MCF 10A (cell line): ENCODE measurements around the gene RDH5. TPM values are rescaled to one million over a fixed set of nuclear protein-coding genes. Genes with fewer than 3 reads are reported as not detected.

Source experiments
- BruUV-seq: library from RNA; stranded (reverse); fragments of 400-500 nt; replicated peaks from 2 replicates; lab custom pipeline; 2021; lab: Mats Ljungman, UMichigan
- CTCF ChIA-PET: fragments of 300-600 bp; sonication (Branson Sonifier 250); formaldehyde crosslinking; extraction: SDS; loops from one replicate; lab custom pipeline; 2021; ENCODE audit warnings: antibody characterized with exemption, inconsistent platforms; lab: Yijun Ruan, JAX
- POLR2A ChIA-PET: fragments of 300-600, 350-650 bp; sonication (Branson Sonifier 250); formaldehyde crosslinking; extraction: SDS; loops from one replicate; lab custom pipeline; 2020; ENCODE audit warnings: antibody characterized with exemption, inconsistent platforms; lab: Yijun Ruan, JAX
- DNase-seq: peaks from one replicate; pipeline ENCODE4 v3.0.0-alpha.2; 2018; ENCODE audit not compliant: unreplicated experiment
- H3K27ac Mint-ChIP-seq: one replicate; pipeline ENCODE4 v1.8.0; 2022; ENCODE audit warnings: mild to moderate bottlenecking, low read depth, mixed read lengths; ENCODE audit not compliant: unreplicated experiment
- H3K27me3 Mint-ChIP-seq: one replicate; pipeline ENCODE4 v1.8.0; 2022; ENCODE audit warnings: mixed read lengths; ENCODE audit not compliant: insufficient read depth, unreplicated experiment
- H3K36me3 Mint-ChIP-seq: one replicate; pipeline ENCODE4 v1.8.0; 2022; ENCODE audit warnings: mild to moderate bottlenecking, moderate library complexity, mixed read lengths; ENCODE audit not compliant: insufficient read depth, unreplicated experiment
- H3K4me1 Mint-ChIP-seq: one replicate; pipeline ENCODE4 v1.8.0; 2022; ENCODE audit warnings: mixed read lengths; ENCODE audit not compliant: insufficient read depth, unreplicated experiment
- H3K4me3 Mint-ChIP-seq: one replicate; pipeline ENCODE4 v1.8.0; 2022; ENCODE audit warnings: mild to moderate bottlenecking, moderate library complexity, mixed read lengths; ENCODE audit not compliant: unreplicated experiment
- H3K9me3 Mint-ChIP-seq: one replicate; pipeline ENCODE4 v1.8.0; 2022; ENCODE audit warnings: mixed read lengths; ENCODE audit not compliant: unreplicated experiment
- CTCF ChIP-seq: fragments of 200-600 bp; IDR thresholded peaks from one replicate; pipeline ENCODE4 v1.8.0; 2022; ENCODE audit warnings: antibody characterized with exemption, mild to moderate bottlenecking; ENCODE audit not compliant: unreplicated experiment
- intact Hi-C: fragments of 100-400 bp; cut with micrococcal nuclease; formaldehyde crosslinking; loops from 2 replicates; pipeline ENCODE4 v1.14.1; 2022
- total RNA-seq: library from RNA; stranded (reverse); gene quantifications from 2 replicates; pipeline ENCODE4 v1.2.3, GENCODE V29; 2022

RDH5 gene
- total RNA-seq, 1 experiment from 2014 or later = 2.5 TPM

GRCh38 chr12:55696141-55696540 lies 24.1 kb upstream of the RDH5 start:
- CTCF ChIA-PET = interaction anchor here (0.5 to 1.6 kb wide), 3 partner anchors 14 to 371 kb away, joined by 3 read pairs; a partner anchor contains a TSS
- no peak for TF ChIP-seq CTCF
- POLR2A ChIA-PET = no interaction called here
- H3K27me3 Mint-ChIP-seq = peaks cover 26% of the 10 kb centered on the region
- H3K4me1 Mint-ChIP-seq = peaks cover 7% of the 10 kb centered on the region
- intact Hi-C loops = no loop called here
- no peak overlapping the region for H3K4me3 Mint-ChIP-seq
- H3K27ac Mint-ChIP-seq = no peak overlapping the region
- no peaks in the 10 kb centered on the region for H3K36me3 Mint-ChIP-seq
- no TSS peak for BruUV-seq
- no peaks in the 10 kb centered on the region for H3K9me3 Mint-ChIP-seq
- DNase-seq = no peak

- no TSS peak for BruUV-seq
- CTCF ChIA-PET = interaction anchor here (1.6 kb wide), 1 partner anchor 15 kb away, joined by 3 read pairs; a partner anchor contains a TSS
- peaks cover 7% of the 10 kb centered on the region for H3K4me1 Mint-ChIP-seq
Measured at GRCh38 chr12:55696796-55697462, 23.3 kb upstream of the RDH5 start.

GRCh38 chr12:55697686-55698085 lies 22.5 kb upstream of the RDH5 start:
- no peak overlapping the region for H3K4me3 Mint-ChIP-seq
- H3K27me3 Mint-ChIP-seq = peaks cover 26% of the 10 kb centered on the region
- BruUV-seq = no TSS peak
- no peak overlapping the region for H3K27ac Mint-ChIP-seq
- no peaks in the 10 kb centered on the region for H3K9me3 Mint-ChIP-seq
- H3K4me1 Mint-ChIP-seq = peaks cover 7% of the 10 kb centered on the region
- ChIA-PET CTCF (interaction anchor here (1.6 kb wide), 1 partner anchor 16 kb away, joined by 3 read pairs; a partner anchor contains a TSS), POLR2A (no interaction called here)
- intact Hi-C loops = no loop called here
- no peak for DNase-seq
- H3K36me3 Mint-ChIP-seq = no peaks in the 10 kb centered on the region
- no peak for TF ChIP-seq CTCF

More at GRCh38 chr12:55696796-55697462, 23.3 kb upstream of the RDH5 start:
- Mint-ChIP-seq H3K4me3 (no peak overlapping the region), H3K27me3 (peaks cover 26% of the 10 kb centered on the region), H3K36me3 (no peaks in the 10 kb centered on the region), H3K9me3 (no peaks in the 10 kb centered on the region), H3K27ac (no peak overlapping the region)
- no peak for TF ChIP-seq CTCF
- no peak for DNase-seq
- POLR2A ChIA-PET = no interaction called here
- intact Hi-C loops = no loop called here

DNA sequence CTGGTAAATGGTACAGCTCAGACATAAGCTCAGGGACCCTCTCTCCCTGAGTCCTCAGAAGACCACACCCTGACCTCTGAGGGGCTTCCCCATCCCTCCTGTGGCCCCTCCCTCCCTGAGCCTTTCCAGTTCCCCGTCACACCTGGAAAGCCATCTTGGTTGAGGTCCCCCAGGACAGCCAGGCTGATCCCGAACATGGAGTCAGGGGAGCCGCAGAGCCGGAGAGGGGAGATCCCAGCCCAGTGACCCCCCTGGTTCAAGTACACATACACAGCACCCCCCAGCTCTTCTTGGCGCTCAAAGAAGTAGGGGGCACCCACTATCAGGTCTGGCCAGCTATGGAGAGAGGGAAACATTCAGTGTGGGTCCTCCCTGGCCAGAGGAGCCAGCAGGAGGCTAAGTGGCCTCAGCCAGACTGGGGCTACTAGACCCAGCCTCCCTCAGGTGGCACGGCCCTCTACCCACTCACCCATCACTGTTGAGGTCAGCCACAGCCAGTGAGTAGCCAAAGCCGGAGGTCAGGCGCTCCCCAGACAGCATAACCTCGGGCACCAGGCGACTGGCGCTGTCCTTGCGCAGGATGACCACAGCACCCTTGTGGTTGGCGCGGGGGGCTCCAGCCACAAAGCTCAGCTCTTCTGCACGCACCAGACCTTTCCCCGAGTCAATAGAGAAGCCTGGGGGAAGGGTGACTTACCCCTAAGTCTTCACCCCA lies 21.8 kb upstream of the RDH5 start:
- intact Hi-C loops = no loop called here
- Mint-ChIP-seq H3K4me3 (no peak overlapping the region), H3K36me3 (no peaks in the 10 kb centered on the region), H3K4me1 (peaks cover 7% of the 10 kb centered on the region), H3K27ac (no peak overlapping the region), H3K27me3 (peaks cover 26% of the 10 kb centered on the region), H3K9me3 (no peaks in the 10 kb centered on the region)
- TF ChIP-seq CTCF = no peak
- DNase-seq = no peak
- ChIA-PET CTCF (no interaction called here), POLR2A (no interaction called here)
- BruUV-seq = no TSS peak
